HT-29 (cell line): ENCODE results near the gene SPACA6. TPM values are rescaled to one million over a fixed set of nuclear protein-coding genes. Genes with fewer than 3 reads are reported as not detected.

ENCODE experiments used
- DNase-seq: peaks from one replicate; pipeline ENCODE4 v3.0.0-alpha.2; 2015; ENCODE audit warnings: low spot score
- total RNA-seq: library from RNA; depleted of rRNA; stranded (reverse); fragments of >200 nt; shearing (Covaris generic); gene quantifications from 2 replicates; pipeline ENCODE4 v1.2.3, GENCODE V29; 2014

The SPACA6 gene
- total RNA-seq, 1 experiment from 2014 or later, result 17.8 TPM

GRCh38 chr19:51688671-51689571 lies 4.2 kb upstream of the SPACA6 start:
- peak; percentile 90 for DNase-seq

- peak; percentile 51 for DNase-seq
Measured at GRCh38 chr19:51689751-51690453, 3.2 kb upstream of the SPACA6 start.

- DNase-seq, result peak; percentile 81
Measured at GRCh38 chr19:51690454-51691073, 2.6 kb upstream of the SPACA6 start.

DNA sequence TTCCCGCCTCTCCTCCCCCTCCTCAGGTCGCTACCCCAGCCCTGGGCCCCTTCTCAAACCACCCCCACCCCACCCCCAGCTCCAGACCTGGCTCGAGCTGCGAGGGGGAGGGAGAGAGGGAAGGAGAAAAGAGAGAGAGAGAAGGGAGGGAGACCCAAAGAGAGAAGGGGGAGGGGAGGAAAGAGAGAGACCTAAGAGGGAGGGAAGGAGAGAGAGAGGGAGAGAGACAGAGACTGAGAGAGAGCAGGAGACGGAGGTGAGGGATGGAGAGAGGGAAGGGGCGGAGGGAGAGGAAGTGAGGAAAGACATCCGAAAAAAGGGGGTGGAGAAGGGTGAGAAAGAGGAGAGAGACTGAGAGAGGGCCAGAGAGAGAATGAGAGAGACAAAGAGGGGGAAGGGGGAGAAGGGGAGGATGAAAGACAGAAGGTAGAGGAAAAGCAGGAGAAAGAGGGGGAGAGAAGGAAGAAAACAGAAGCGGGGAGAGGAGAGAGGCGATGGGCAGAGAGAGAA lies 2.0 kb upstream of the SPACA6 start:
- DNase-seq, result no peak

- no peak for DNase-seq
Measured at GRCh38 chr19:51691584-51692428, 1.3 kb upstream of the SPACA6 start.

DNA sequence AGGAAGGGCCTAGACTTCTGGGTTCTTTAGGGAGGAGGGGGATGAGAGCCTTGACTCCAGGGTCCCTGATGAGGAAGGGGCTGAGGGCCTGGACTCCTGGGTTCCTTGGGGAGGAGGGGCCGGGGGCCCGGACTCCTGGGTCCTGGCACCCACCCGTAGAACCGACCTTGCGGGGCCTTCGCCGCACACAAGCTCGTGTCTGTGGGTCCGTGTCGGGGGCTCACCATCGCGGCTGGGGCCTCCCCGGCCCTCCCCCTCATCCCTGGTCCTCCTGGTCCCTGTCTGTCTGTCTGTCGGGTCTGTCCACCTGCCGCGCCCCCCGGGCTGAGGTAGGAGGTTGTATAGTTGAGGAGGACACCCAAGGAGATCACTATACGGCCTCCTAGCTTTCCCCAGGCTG lies 662 bp upstream of the SPACA6 start:
- no peak for DNase-seq

- DNase-seq, result no peak
Measured at GRCh38 chr19:51693819-51694218, 689 bp downstream of the SPACA6 start.

DNA sequence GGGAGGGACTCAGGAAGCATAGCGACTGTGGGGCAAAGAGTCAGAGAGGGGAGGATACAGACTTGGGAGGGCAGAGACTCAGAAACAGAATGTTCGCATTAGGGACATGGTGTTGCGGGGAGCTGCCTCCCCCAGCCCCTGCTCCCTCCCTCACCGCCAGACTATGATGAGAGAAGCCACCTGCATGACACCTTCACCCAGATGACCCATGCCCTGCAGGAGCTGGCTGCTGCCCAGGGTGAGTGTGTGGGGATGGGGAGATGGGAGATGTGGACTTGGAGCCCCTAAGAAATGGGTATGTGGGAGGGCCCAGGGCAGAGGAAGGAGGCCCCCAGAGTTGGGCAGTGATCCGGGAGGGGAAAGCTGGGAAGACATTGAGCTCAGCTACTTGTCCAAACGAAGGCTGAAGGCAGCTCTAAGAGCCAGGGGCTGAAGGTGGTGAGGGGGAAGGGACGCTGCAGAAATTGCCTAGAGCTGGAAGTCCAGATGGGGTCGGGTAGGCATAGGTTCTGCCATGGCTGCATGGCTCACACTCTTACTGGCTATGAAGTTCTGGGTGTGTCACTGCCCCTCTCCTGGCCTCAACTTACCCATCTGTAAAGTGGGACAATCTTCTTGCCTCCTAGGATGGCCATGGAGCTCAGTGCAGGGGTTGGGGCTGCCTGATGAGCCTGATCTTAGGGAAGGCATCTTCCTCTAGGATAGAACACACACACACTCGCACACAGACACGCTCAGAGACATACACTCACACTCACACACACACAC lies 1.4 kb downstream of the SPACA6 start:
- DNase-seq, result no peak

GRCh38 chr19:51695088-51695487 lies 2.0 kb downstream of the SPACA6 start:
- no peak for DNase-seq

- no peak for DNase-seq
Measured at GRCh38 chr19:51695702-51696315, 2.7 kb downstream of the SPACA6 start.

GRCh38 chr19:51696606-51697005 lies 3.5 kb downstream of the SPACA6 start:
- DNase-seq, result no peak

DNA sequence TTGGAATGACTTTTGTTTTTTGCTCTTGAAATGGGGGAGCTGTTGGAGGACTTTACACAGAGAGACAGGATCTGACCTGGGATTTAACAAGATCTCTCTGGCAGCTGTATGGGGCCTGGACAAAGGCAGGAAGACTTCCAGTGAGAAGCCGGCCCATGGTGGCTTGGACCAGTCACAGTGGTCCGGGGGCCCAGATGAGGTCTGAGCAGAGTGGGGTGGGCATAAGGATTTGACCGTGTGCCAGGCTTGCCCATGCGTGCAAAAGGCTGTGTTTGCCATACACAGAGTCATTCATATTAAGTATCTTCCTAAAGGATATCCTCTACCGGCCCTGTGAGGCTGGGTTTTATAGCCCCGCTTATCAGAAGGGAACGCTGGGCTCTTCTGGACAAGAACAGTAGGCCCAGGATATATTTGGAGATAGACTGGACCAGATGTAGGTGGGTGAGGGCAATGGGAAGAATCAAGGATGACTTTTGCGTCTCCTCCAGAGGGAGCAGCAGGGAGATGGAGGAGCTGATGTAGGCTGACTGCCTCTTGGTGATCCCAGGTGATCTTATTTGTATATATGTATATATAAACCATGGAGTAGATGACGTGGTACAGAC lies 4.1 kb downstream of the SPACA6 start:
- DNase-seq, result no peak

- DNase-seq, result no peak
Measured at GRCh38 chr19:51698296-51698695, 5.2 kb downstream of the SPACA6 start.

DNA sequence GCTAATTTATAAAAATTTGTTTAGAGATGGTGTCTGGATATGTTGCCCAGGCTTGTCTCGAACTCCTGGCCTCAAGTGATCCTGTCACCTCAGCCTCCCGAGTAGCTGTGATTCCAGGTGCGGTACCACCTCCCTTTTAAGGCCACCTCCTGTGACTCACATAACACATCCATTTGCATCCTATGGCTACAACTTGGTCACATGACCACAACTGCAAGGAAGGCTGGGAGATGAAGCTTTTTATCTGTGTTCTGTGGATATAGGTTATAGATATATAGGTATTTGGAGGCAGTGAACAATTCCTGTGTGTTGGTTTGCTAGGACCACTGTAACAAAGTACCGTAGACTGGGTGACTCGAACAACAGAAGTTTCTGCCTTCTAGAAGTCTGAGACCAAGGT lies 6.0 kb downstream of the SPACA6 start:
- DNase-seq, result no peak

DNA sequence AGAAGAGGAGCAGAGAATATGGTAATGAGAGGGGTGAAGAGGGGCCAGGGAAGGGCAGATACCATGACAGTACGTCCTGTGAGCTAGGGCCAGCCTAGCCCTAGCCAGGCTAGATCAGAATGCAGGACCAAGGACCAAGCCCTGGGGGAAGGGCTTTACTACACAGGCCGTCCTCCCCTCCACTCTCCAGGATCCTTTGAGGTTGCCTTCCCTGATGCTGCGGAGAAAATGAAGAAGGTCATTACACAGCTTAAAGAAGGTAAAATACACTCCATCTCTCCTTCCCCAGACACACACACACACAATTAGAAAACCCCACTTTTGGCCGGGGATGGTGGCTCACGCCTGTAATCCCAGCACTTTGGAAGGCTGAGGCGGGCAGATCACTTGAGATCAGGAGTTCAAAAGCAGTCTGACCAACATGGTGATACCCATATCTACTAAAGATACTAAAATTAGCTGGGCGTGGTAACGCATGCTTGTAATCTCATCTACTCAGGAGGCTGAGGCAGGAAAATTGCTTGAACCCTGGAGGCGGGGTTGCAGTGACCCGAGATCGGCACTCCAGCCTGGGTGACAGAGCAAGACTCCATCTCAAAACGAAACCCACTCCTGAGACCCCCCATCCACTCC lies 8.5 kb downstream of the SPACA6 start:
- DNase-seq, result no peak

GRCh38 chr19:51702103-51702824 lies 9.1 kb downstream of the SPACA6 start:
- DNase-seq, result peak; percentile 91

- peak; percentile 70 for DNase-seq
Measured at GRCh38 chr19:51702825-51703574, 9.9 kb downstream of the SPACA6 start.
